Measurements from ENCODE around the gene CES2. TPM values are rescaled to one million over a fixed set of nuclear protein-coding genes. Genes with fewer than 3 reads are reported as not detected.
A peak's percentile ranks its signal among the peaks of the same experiment; 100 is the strongest.

The CES2 gene
- total RNA-seq, 3 donors from 2014 or later = 25.9 to 33.1 (median 31.9) TPM

GRCh38 chr16:66946974-66947301 is 11.6 kb downstream of the CES2 start:
- no peaks in the 10 kb centered on the region for H3K4me1 ChIP-seq
- intact Hi-C loops (cut with DNase I; ENCODE audit: low total_unique reads) = no loop called here
- no peak overlapping the region for H3K27ac ChIP-seq
- H3K9me3 ChIP-seq = no peaks in the 10 kb centered on the region
- TF ChIP-seq POLR2AphosphoS5 (IDR thresholded peaks at IDR 0.05) (no peak), CTCF (IDR thresholded peaks at IDR 0.05) (no peak), POLR2A (IDR thresholded peaks at IDR 0.05) (no peak)
- DNase-seq (ENCODE audit: low spot score in 2 of 2) = no peak
- H3K27me3 ChIP-seq = peaks cover 0 to 8% of the 10 kb centered on the region in 2 donors
- no peak overlapping the region for H3K4me3 ChIP-seq
- H3K36me3 ChIP-seq = no peaks in the 10 kb centered on the region

- no peaks in the 10 kb centered on the region for H3K4me1 ChIP-seq
- no peak overlapping the region for H3K27ac ChIP-seq
- intact Hi-C loops (cut with DNase I; ENCODE audit: low total_unique reads) = no loop called here
- no peaks in the 10 kb centered on the region for H3K36me3 ChIP-seq
- peak overlapping the region; percentile 44 to 76 (median 58) for H3K4me3 ChIP-seq
- TF ChIP-seq POLR2AphosphoS5 (IDR thresholded peaks at IDR 0.05) (no peak), CTCF (IDR thresholded peaks at IDR 0.05) (peak; percentile 84 to 90 (median 86)), POLR2A (IDR thresholded peaks at IDR 0.05) (no peak)
- DNase-seq (ENCODE audit: low spot score in 2 of 2) = peak; percentile 72 to 77
- H3K9me3 ChIP-seq = no peaks in the 10 kb centered on the region
- peaks cover 0 to 8% of the 10 kb centered on the region in 2 donors for H3K27me3 ChIP-seq
Observed at GRCh38 chr16:66947302-66948065, 12.2 kb downstream of the CES2 start.

GRCh38 chr16:66948134-66948836 is 13.0 kb downstream of the CES2 start:
- Histone ChIP-seq H3K4me3 (peak overlapping the region; percentile 44 to 76 (median 58)), H3K27ac (no peak overlapping the region), H3K4me1 (no peaks in the 10 kb centered on the region), H3K36me3 (no peaks in the 10 kb centered on the region), H3K9me3 (no peaks in the 10 kb centered on the region), H3K27me3 (peaks cover 0 to 8% of the 10 kb centered on the region in 2 donors)
- intact Hi-C loops (cut with DNase I; ENCODE audit: low total_unique reads) = no loop called here
- DNase-seq (ENCODE audit: low spot score in 2 of 2) = no peak
- no peak for TF ChIP-seq CTCF (IDR thresholded peaks at IDR 0.05)
- no peak for TF ChIP-seq POLR2AphosphoS5 (IDR thresholded peaks at IDR 0.05)
- no peak for TF ChIP-seq POLR2A (IDR thresholded peaks at IDR 0.05)

GRCh38 chr16:66948837-66949225 is 13.5 kb downstream of the CES2 start:
- intact Hi-C loops (cut with DNase I; ENCODE audit: low total_unique reads) = no loop called here
- TF ChIP-seq POLR2AphosphoS5 (IDR thresholded peaks at IDR 0.05) = no peak
- TF ChIP-seq POLR2A (IDR thresholded peaks at IDR 0.05) = no peak
- no peak for TF ChIP-seq CTCF (IDR thresholded peaks at IDR 0.05)

GRCh38 chr16:66949472-66949871 is 14.2 kb downstream of the CES2 start:
- intact Hi-C loops (cut with DNase I; ENCODE audit: low total_unique reads) = no loop called here
- TF ChIP-seq CTCF (IDR thresholded peaks at IDR 0.05) = no peak
- no peak for TF ChIP-seq POLR2AphosphoS5 (IDR thresholded peaks at IDR 0.05)
- no peak for TF ChIP-seq POLR2A (IDR thresholded peaks at IDR 0.05)
- Histone ChIP-seq H3K4me3 (no peak overlapping the region), H3K36me3 (no peaks in the 10 kb centered on the region), H3K9me3 (no peaks in the 10 kb centered on the region), H3K27me3 (peaks cover 0 to 8% of the 10 kb centered on the region in 2 donors), H3K27ac (no peak overlapping the region), H3K4me1 (no peaks in the 10 kb centered on the region)
- DNase-seq (ENCODE audit: low spot score in 2 of 2) = no peak

More at GRCh38 chr16:66948837-66949225, 13.5 kb downstream of the CES2 start:
- Histone ChIP-seq H3K36me3 (no peaks in the 10 kb centered on the region), H3K4me1 (no peaks in the 10 kb centered on the region), H3K4me3 (peak overlapping the region; percentile 44 to 76 (median 58)), H3K27ac (no peak overlapping the region), H3K27me3 (peaks cover 0 to 8% of the 10 kb centered on the region in 2 donors), H3K9me3 (no peaks in the 10 kb centered on the region)
- DNase-seq (ENCODE audit: low spot score in 2 of 2) = no peak
